GM23248 (cell line): Measurements from ENCODE around the gene RPL22.

Source experiments
- EZH2 ChIP-seq: fragments of 200-600 bp; sonication (generic); IDR thresholded peaks from 2 replicates; pipeline ENCODE4 v1.6.1; 2018; ENCODE audit warnings: antibody characterized with exemption, mild to moderate bottlenecking; ENCODE audit not compliant: insufficient read depth, poor library complexity, severe bottlenecking
- EZH2phosphoT487 ChIP-seq: fragments of 200-600 bp; sonication (generic); IDR thresholded peaks from 2 replicates; pipeline ENCODE4 v1.6.1; 2018; ENCODE audit warnings: antibody characterized with exemption, moderate library complexity, mild to moderate bottlenecking, low read depth; ENCODE audit not compliant: insufficient read depth

DNA sequence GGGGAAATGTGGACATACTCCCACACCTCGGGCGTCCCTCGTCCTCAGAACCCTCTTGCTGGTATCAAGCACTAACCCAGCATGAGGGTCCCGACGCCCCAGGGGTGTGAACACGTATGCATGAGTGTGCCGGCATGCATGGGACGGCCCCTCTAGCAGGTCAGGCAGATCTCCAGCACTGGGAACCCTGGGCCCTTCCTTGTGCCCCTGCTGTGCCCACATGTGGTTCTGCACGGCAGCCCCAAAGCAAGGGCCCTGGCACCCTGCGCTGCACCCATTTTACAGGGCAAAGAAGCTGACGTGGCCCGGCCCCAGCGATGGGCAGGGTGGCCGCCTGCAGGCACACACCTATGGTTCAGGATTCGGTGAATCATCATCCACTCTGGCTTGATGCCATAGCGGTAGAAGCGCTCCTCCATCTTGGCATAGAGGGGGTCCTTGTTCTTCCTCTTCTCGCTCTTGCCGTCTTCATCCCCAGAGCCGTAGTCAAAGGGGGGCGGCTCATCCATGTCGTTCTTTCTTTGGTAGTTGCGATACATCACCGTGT, 53.5 kb downstream of the RPL22 start:
- TF ChIP-seq EZH2 (no peak), EZH2phosphoT487 (no peak)
